ENCODE data around the gene GTPBP3. TPM values are rescaled to one million over a fixed set of nuclear protein-coding genes. Genes with fewer than 3 reads are reported as not detected.

Gene GTPBP3, protein sequence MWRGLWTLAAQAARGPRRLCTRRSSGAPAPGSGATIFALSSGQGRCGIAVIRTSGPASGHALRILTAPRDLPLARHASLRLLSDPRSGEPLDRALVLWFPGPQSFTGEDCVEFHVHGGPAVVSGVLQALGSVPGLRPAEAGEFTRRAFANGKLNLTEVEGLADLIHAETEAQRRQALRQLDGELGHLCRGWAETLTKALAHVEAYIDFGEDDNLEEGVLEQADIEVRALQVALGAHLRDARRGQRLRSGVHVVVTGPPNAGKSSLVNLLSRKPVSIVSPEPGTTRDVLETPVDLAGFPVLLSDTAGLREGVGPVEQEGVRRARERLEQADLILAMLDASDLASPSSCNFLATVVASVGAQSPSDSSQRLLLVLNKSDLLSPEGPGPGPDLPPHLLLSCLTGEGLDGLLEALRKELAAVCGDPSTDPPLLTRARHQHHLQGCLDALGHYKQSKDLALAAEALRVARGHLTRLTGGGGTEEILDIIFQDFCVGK
- 10 to 100 TPM; 48.7 to 55.7 TPM for total RNA-seq
- polyA plus RNA-seq (2013, experiment 1 of 2): 34.1 TPM
- polyA plus RNA-seq (2013, experiment 2 of 2): 33.4 TPM
- long read RNA-seq, experiment 1, partial matches to known transcripts: 2 of 11 reads
- long read RNA-seq, experiment 1, other reads (novel, unspliced or antisense): 9 of 11 reads
- long read RNA-seq, experiment 2, transcript GTPBP3-222 (9 exons, 2,493 nt): minor isoform, 5 of 68 reads
- long read RNA-seq, experiment 2, transcript GTPBP3-202 (8 exons, 1,951 nt): minor isoform, 5 of 68 reads
- long read RNA-seq, experiment 2, transcript GTPBP3-201 (9 exons, 2,579 nt): major isoform, 33 of 68 reads
- long read RNA-seq, experiment 2, partial matches to known transcripts: 4 of 68 reads
- long read RNA-seq, experiment 2, other reads (novel, unspliced or antisense): 20 of 68 reads
- long read RNA-seq, experiment 3, transcript GTPBP3-201 (9 exons, 2,579 nt): major isoform, 44 of 114 reads
- long read RNA-seq, experiment 3, transcript GTPBP3-222 (9 exons, 2,493 nt): minor isoform, 14 of 114 reads
- long read RNA-seq, experiment 3, partial matches to known transcripts: 13 of 114 reads
- long read RNA-seq, experiment 3, other reads (novel, unspliced or antisense): 38 of 114 reads
- long read RNA-seq, experiment 4, partial matches to known transcripts: 0 of 3 reads
- long read RNA-seq, experiment 4, other reads (novel, unspliced or antisense): 2 of 3 reads

DNA sequence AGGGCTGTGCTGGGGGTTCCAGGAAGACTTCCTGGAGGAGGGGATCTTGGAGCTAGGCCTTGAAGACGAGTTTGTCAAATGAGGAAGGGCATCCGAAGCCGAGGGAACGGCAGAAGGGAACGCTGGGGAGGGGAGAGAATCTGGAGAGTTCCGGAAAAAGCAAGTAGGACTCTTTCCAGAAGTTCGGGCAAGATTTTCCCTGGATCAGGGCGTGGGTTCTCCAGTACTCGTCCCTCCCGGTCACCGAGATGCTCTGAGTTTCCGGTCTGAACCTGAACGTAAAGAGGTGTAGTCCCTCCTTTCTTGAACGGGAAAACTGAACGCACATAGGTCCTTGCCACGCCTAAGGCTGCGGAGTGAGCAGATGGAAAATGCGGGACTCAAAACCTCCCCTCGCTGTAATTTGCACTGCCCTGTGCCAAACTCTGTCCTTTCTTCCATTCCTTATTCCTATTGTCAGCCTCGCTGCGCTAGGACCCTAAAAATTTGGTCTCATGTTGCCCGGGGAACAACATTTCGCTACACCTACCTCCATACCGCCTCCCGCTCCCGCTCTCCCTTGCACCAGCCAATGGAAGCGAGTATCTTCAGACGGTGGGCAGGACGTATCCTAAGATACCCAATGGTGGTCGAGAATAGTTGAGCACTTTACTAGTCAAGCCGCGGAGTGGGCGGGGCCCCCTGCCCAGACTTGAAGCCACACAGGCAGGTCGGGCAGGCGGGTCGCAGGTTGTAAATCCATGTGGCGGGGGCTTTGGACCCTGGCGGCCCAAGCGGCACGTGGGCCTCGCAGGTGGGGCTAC lies at the start of gene GTPBP3:
Gene GTPBP3 (plus strand): TSS at position 682 of the 803 bp plus-strand sequence. CDS start 59 bp downstream, at position 741.
- Histone ChIP-seq H3K4me3 (ENCODE audit: low read length) (peak within 1 kb of the TSS; percentile 100), H3K9me3 (ENCODE audit: control insufficient read depth, low read length) (no peaks in the 10 kb centered on the region), H3K9ac (ENCODE audit: extremely low read depth, low read length, poor library complexity, severe bottlenecking) (peak within 1 kb of the TSS; percentile 86), H3K36me3 (ENCODE audit: control insufficient read depth, insufficient read depth, low read length) (peaks cover 14% of the 10 kb centered on the region), H3K27ac (ENCODE audit: low read depth, low read length) (peak within 1 kb of the TSS; percentile 87), H3K4me1 (ENCODE audit: control insufficient read depth, insufficient read depth, low read length) (peaks cover 7% of the 10 kb centered on the region), H3K27me3 (ENCODE audit: control insufficient read depth, insufficient read depth, low read length, poor library complexity, severe bottlenecking) (no peaks in the 10 kb centered on the region)
- Mint-ChIP-seq H3K4me3 (peak within 1 kb of the TSS; percentile 95), H3K4me1 (peaks cover 3% of the 10 kb centered on the region), H3K27ac (peak within 1 kb of the TSS; percentile 99), H3K27me3 (ENCODE audit: insufficient read depth) (peaks cover 4% of the 10 kb centered on the region), H3K36me3 (ENCODE audit: low read depth) (peaks cover 23% of the 10 kb centered on the region), H3K9me3 (no peaks in the 10 kb centered on the region)
- TF ChIP-seq, protein P1, sequence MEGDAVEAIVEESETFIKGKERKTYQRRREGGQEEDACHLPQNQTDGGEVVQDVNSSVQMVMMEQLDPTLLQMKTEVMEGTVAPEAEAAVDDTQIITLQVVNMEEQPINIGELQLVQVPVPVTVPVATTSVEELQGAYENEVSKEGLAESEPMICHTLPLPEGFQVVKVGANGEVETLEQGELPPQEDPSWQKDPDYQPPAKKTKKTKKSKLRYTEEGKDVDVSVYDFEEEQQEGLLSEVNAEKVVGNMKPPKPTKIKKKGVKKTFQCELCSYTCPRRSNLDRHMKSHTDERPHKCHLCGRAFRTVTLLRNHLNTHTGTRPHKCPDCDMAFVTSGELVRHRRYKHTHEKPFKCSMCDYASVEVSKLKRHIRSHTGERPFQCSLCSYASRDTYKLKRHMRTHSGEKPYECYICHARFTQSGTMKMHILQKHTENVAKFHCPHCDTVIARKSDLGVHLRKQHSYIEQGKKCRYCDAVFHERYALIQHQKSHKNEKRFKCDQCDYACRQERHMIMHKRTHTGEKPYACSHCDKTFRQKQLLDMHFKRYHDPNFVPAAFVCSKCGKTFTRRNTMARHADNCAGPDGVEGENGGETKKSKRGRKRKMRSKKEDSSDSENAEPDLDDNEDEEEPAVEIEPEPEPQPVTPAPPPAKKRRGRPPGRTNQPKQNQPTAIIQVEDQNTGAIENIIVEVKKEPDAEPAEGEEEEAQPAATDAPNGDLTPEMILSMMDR (conservative IDR thresholded peaks at IDR 0.05): no peak
- DNase-seq: peak; percentile 99
- 0% methylated on average over 26 to 41 of the region's 41 CpGs for WGBS, 2 experiments (ENCODE audit: insufficient coverage in 1 of 2, insufficient read length in 1 of 2)

DNA sequence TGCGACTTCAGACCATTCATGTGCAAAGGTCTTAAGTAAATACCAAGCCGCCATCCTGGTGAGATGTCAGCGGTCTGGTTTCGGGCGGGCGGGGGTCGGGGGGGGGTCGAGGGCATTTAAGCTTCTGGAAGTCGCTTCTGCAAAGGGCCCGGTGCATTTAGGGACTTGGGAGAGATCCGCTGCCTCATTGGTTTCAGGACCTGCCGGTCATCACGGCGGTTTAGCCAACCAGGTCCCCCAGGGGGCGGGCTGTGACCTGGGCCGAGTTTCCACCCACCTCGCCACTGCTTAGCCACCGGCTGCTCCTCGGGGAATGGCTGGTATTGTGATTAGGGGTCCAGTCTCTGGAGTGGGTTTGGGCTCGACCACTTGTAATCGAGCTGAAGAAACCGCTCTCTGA lies 47.9 kb upstream of the GTPBP3 start:
- 5 to 17% methylated on average over 4 to 22 of the region's 22 CpGs for WGBS, 2 experiments (ENCODE audit: insufficient coverage in 1 of 2, insufficient read length in 1 of 2)

More for the DNA sequence above, 47.9 kb upstream of the GTPBP3 start:
- Mint-ChIP-seq H3K9me3 (peaks cover 6% of the 10 kb centered on the region), H3K27ac (no peak overlapping the region), H3K4me3 (no peak overlapping the region), H3K4me1 (no peaks in the 10 kb centered on the region), H3K36me3 (ENCODE audit: low read depth) (peaks cover 9% of the 10 kb centered on the region), H3K27me3 (ENCODE audit: insufficient read depth) (no peaks in the 10 kb centered on the region)
- no peaks in the 10 kb centered on the region for H3K9me3 ChIP-seq (ENCODE audit: control insufficient read depth, low read length)
- peak; percentile 95 for DNase-seq
- H3K27ac ChIP-seq (ENCODE audit: low read depth, low read length): no peak overlapping the region
- H3K4me3 ChIP-seq (ENCODE audit: low read length): no peak overlapping the region
- H3K36me3 ChIP-seq (ENCODE audit: control insufficient read depth, insufficient read depth, low read length): peaks cover 8% of the 10 kb centered on the region
- H3K27me3 ChIP-seq (ENCODE audit: control insufficient read depth, insufficient read depth, low read length, poor library complexity, severe bottlenecking): no peaks in the 10 kb centered on the region
- TF ChIP-seq, protein P1 (conservative IDR thresholded peaks at IDR 0.05): no peak
- H3K4me1 ChIP-seq (ENCODE audit: control insufficient read depth, insufficient read depth, low read length): no peaks in the 10 kb centered on the region
- H3K9ac ChIP-seq (ENCODE audit: extremely low read depth, low read length, poor library complexity, severe bottlenecking): no peak overlapping the region

Data from endodermal cell (in vitro differentiated cells).